ENCODE data around the gene CCDC30.

CCDC30 gene

GRCh38 chr1:42682739-42683531 is 219.8 kb downstream of the CCDC30 start:
- peaks cover 9% of the 10 kb centered on the region for H4K20me1 ChIP-seq (ENCODE audit: insufficient read depth, low read length)
- no peak overlapping the region for H2AFZ ChIP-seq (ENCODE audit: low read length)
- peaks cover 63% of the 10 kb centered on the region for H3K4me1 ChIP-seq (ENCODE audit: insufficient read depth, low read length, severe bottlenecking)

GRCh38 chr1:42684139-42684538 is 221.1 kb downstream of the CCDC30 start:
- peak overlapping the region; percentile 88 for H3K4me2 ChIP-seq (ENCODE audit: low read length)
- H4K20me1 ChIP-seq (ENCODE audit: insufficient read depth, low read length), result peaks cover 9% of the 10 kb centered on the region
- peak overlapping the region; percentile 76 for H3K4me3 ChIP-seq (ENCODE audit: low read depth, low read length, poor library complexity, severe bottlenecking)
- H3F3A ChIP-seq (ENCODE audit: insufficient read depth, low read length), result 0 out of 2 replicates have a peak, but pooled peaks cover 8% of the 10 kb centered on the region
- no peaks in the 10 kb centered on the region for H3K27me3 ChIP-seq (ENCODE audit: insufficient read depth, low read length)
- peaks cover 76% of the 10 kb centered on the region for H3K4me1 ChIP-seq (ENCODE audit: insufficient read depth, low read length, severe bottlenecking)
- H2AFZ ChIP-seq (ENCODE audit: low read length), result no peak overlapping the region
- H3K27ac ChIP-seq (ENCODE audit: low read depth, low read length, poor library complexity, severe bottlenecking), result no peak overlapping the region
- H3K9ac ChIP-seq (ENCODE audit: low read length), result peak overlapping the region; percentile 84
- peaks cover 63% of the 10 kb centered on the region for H3K79me2 ChIP-seq (ENCODE audit: insufficient read depth, low read length)
- H3K36me3 ChIP-seq (ENCODE audit: insufficient read depth, low read length), result peaks cover 62% of the 10 kb centered on the region
- no peaks in the 10 kb centered on the region for H3K9me2 ChIP-seq (ENCODE audit: low read depth, low read length)
- H3K9me3 ChIP-seq (ENCODE audit: low read length), result no peaks in the 10 kb centered on the region
- TF ChIP-seq EZH2 (IDR thresholded peaks at IDR 0.05; ENCODE audit: borderline replicate concordance, low read length), result no peak
- TF ChIP-seq CTCF (IDR thresholded peaks at IDR 0.05; ENCODE audit: low read length), result no peak

More at GRCh38 chr1:42682739-42683531, 219.8 kb downstream of the CCDC30 start:
- peaks cover 50% of the 10 kb centered on the region for H3K36me3 ChIP-seq (ENCODE audit: insufficient read depth, low read length)
- H3K9ac ChIP-seq (ENCODE audit: low read length), result peak overlapping the region; percentile 84
- no peaks in the 10 kb centered on the region for H3K27me3 ChIP-seq (ENCODE audit: insufficient read depth, low read length)
- peaks cover 51% of the 10 kb centered on the region for H3K79me2 ChIP-seq (ENCODE audit: insufficient read depth, low read length)
- no peaks in the 10 kb centered on the region for H3K9me3 ChIP-seq (ENCODE audit: low read length)
- 0 out of 2 replicates have a peak, but pooled peaks cover 8% of the 10 kb centered on the region for H3F3A ChIP-seq (ENCODE audit: insufficient read depth, low read length)
- no peaks in the 10 kb centered on the region for H3K9me2 ChIP-seq (ENCODE audit: low read depth, low read length)
- TF ChIP-seq EZH2 (IDR thresholded peaks at IDR 0.05; ENCODE audit: borderline replicate concordance, low read length) (no peak), CTCF (IDR thresholded peaks at IDR 0.05; ENCODE audit: low read length) (no peak)
- H3K27ac ChIP-seq (ENCODE audit: low read depth, low read length, poor library complexity, severe bottlenecking), result no peak overlapping the region
- H3K4me2 ChIP-seq (ENCODE audit: low read length), result peak overlapping the region; percentile 88
- peak overlapping the region; percentile 81 for H3K4me3 ChIP-seq (ENCODE audit: low read depth, low read length, poor library complexity, severe bottlenecking)

DNA sequence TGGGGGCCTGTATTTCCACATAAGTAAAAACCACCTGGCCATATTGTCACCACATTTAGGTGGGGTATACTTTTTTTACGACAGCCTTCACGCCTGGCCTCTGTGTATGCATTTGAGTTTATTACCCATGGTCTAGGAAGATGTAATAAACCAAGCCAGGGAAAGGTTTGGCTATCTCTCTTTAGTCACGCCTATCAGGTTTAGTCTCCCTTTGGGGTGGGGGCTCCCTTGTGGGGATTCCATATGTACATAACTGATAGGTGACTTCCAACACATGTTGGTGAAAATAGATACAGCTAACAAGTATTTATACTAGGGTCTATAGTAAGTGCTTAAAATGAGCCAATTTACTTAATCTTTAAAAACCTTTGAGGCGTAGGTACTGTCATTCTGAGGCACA is 223.3 kb downstream of the CCDC30 start:
- Histone ChIP-seq H3K9ac (ENCODE audit: low read length) (no peak overlapping the region; the same call in 1 of the 2 replicates), H3K4me1 (ENCODE audit: insufficient read depth, low read length, severe bottlenecking) (peaks cover 80% of the 10 kb centered on the region), H3K36me3 (ENCODE audit: insufficient read depth, low read length) (peaks cover 84% of the 10 kb centered on the region)

More for the DNA sequence above, 223.3 kb downstream of the CCDC30 start:
- H3F3A ChIP-seq (ENCODE audit: insufficient read depth, low read length), result no peaks in the 10 kb centered on the region
- H4K20me1 ChIP-seq (ENCODE audit: insufficient read depth, low read length), result peaks cover 17% of the 10 kb centered on the region
- H3K27me3 ChIP-seq (ENCODE audit: insufficient read depth, low read length), result no peaks in the 10 kb centered on the region
- no peak overlapping the region for H2AFZ ChIP-seq (ENCODE audit: low read length)
- H3K9me2 ChIP-seq (ENCODE audit: low read depth, low read length), result no peaks in the 10 kb centered on the region
- peak overlapping the region; percentile 88 for H3K4me2 ChIP-seq (ENCODE audit: low read length)
- H3K79me2 ChIP-seq (ENCODE audit: insufficient read depth, low read length), result peaks cover 85% of the 10 kb centered on the region
- peak overlapping the region; percentile 76 for H3K4me3 ChIP-seq (ENCODE audit: low read depth, low read length, poor library complexity, severe bottlenecking)
- H3K27ac ChIP-seq (ENCODE audit: low read depth, low read length, poor library complexity, severe bottlenecking), result no peak overlapping the region
- H3K9me3 ChIP-seq (ENCODE audit: low read length), result no peaks in the 10 kb centered on the region
- TF ChIP-seq EZH2 (IDR thresholded peaks at IDR 0.05; ENCODE audit: borderline replicate concordance, low read length) (no peak), CTCF (IDR thresholded peaks at IDR 0.05; ENCODE audit: low read length) (no peak)

Data from OCI-LY1 (cell line).